ENCODE data around the gene LAMP2.
"Not testable (repeated sequence)": the region's sequence is repeated elsewhere in the genome, so short reads cannot be mapped to it uniquely, and the experiment has no call there.

Gene LAMP2

DNA sequence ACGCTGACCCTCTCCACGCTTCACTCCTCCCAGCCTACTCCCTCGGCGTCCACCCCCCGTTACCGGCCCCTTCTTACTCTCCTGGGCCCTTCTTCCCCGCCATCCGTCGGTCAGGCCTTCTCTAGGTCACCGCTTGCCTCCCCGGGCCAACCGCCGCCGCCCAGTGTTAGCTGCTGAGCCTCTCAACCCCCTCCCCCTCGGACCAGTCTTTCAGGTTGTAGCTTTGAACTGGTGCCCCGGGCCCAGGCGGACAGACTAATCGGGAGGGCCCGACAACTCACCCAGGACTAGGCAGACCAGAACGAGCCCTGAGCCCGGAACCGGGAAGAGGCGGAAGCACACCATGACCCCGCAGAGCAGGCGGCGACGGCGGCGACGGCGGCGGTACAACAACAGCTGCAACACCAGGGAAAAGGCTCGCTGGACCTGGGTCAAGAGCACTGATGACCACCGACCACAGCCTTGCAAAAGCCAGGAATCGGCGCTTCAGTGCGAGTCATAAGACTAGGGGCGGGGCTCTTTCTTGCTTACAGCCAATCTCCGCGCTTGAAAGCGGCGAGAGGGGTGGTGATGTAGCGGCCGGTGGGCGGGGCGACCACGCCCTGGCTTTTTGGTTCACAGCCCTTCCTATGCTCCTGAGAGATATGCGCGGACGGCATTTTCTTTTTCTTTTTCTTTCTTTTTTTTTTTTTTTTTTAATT is at the start of gene LAMP2:
Gene LAMP2 (minus strand): TSS at position 472 of the 701 bp plus-strand sequence. CDS start 127 bp downstream, at position 345.
- DNase-seq = peak; percentile 86

DNA sequence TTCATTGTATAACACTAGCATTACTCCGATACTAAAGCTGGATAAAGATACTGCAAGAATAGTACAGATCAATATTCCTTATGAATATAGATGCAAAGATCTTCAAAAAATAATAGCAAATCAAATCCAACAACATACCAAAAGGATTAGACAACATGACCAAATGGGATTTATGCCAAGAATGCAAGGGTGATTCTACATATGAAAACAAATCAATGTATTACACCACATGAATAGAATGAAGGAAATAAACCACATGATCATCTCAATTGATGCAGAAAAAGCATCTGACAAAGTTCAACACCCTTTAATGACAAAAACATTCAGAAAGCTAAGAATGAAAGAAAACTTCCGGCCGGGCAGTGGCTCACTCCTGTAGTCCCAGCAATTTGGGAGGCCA is 48.8 kb upstream of the LAMP2 start:
- DNase-seq = peak; percentile 72

DNA sequence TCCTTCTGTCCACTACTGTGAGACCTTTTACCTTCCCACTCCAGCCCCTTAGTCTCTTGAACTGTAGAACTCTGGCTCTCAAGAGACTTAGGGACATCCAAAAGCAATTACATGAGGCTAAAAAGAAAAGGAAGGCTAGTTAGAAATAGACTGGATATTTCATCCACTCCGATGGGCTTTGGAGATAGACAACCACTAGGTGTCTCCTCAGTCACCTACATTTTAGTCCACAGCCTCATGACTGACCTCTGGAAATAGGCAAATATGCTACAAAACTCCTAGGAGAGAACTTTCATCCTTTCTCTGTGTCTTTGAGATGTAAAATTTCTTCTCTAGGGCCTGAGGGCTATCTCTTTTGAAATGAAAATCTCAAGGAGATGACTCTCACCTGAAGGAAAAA is 45.1 kb upstream of the LAMP2 start:
- DNase-seq = no peak

DNA sequence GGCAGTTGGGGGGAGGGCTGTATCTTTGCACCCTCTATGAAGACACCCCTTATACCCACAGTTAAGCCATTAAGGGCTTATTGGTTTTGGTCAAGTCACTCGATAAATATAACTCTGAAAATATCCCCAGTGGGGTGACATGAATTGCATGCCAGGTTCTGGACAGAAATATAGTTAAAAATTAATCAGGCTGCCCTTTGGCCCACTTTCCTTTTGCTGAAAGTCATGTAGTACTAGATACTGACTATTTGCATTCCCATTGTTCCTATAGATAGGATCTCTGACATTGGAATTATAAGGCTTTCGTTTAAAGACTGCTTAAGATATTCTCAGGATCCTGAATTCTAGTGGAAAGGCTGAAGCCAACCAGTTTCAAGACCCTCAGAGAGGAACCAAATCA is 43.5 kb upstream of the LAMP2 start:
- DNase-seq = no peak

DNA sequence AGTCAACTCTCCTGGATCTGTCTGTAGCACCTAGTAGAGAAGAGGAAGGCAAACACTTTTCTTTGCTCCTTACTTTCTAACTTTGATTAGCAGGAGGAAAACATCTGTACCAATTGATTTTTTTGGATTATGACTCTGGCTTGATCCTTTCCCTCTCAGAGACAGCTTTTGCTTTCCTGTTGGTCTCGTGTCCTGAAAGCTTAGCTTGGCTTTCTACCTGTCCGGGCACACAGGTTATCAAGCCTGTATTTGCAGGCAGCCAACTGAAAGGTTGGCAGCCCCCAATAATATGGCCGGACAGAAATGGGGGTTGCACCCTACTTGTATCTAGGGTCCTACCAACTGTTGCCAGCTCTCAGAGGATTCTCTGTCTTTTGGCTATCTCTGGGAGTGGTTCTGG is 43.1 kb upstream of the LAMP2 start:
- no peak for DNase-seq

DNA sequence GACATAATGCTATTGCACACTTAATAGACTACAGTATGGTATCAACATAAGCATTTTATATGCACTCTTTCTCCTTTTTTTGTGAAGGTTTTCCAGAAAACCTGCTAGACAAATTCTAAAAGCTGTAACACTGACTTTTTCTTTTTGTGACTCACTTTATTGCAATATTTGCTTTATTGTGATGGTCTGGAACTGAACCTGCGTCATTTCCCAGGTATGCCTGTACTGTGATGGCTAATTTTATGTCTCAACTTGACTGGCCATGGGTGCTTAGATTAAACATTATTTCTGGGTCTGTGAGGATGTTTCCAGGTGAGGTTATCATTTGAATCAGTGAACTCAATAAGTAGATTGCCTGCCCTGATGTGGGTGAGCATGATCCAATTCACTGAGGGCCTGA is 35.5 kb upstream of the LAMP2 start:
- no peak for DNase-seq

- DNase-seq = peak; percentile 23
Measured at GRCh38 chrX:120499301-120500072, 30.4 kb upstream of the LAMP2 start.

GRCh38 chrX:120490119-120490518 is 21.0 kb upstream of the LAMP2 start:
- DNase-seq = not testable (repeated sequence)

GRCh38 chrX:120486786-120487185 is 17.7 kb upstream of the LAMP2 start:
- DNase-seq = no peak

- peak; percentile 69 for DNase-seq
Measured at GRCh38 chrX:120485638-120486520, 16.8 kb upstream of the LAMP2 start.

DNA sequence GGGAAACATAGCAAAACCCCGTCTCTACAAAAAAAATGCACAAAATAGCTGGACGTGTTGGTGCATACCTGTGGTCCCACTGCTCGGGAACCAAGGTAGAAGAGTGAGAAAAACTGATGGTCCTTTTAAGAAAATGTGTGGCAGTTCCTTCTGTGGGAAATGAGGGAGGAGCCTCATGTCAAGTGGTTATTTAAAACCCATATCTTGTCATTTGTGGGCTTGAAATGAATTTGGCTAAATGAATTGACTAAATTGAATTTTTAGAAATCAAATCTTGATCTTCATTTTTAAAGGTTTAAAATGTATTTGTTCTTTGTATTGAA is 16.2 kb upstream of the LAMP2 start:
- no peak for DNase-seq

GRCh38 chrX:120477453-120477852 is 8.4 kb upstream of the LAMP2 start:
- no peak for DNase-seq

DNA sequence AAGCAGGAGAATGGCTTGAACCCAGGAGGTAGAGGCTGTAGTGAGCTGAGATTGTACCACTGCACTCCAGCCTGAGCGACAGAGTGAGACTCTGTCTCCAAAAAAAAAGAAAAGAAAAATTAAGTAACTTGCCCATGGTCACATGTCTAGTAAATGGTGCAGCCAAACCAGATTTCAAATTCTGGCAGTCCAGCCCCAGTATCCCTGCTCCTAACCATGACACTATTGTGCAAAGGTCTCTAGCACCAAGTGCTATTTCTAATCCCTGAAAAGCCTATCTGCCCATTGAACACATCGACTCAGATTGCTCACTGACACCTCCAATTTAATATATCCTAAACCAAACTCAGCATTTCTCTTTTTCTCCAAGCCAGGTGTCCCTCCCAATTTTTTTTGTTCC is 7.6 kb upstream of the LAMP2 start:
- DNase-seq = no peak

- DNase-seq = not testable (repeated sequence)
Measured at GRCh38 chrX:120475447-120475846, 6.4 kb upstream of the LAMP2 start.

DNA sequence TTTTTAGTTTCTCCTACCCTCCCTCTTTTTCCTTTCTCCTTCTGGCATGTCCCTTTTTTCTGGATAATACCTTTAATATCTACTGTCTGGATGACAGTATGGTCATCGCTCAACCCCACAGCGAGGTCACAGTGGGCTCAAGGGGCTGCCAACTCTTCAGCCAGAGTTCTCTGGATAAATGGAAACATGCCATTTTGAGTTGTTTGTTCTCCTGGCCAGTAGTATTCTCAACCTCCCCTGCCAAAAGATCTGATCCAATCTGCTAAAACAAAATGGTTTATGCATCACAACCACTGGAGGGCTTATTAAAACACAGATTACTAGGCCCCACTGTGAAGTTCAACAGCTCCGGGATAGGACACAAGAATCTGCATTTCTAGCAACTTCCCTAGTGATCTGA is 5.0 kb upstream of the LAMP2 start:
- no peak for DNase-seq

DNA sequence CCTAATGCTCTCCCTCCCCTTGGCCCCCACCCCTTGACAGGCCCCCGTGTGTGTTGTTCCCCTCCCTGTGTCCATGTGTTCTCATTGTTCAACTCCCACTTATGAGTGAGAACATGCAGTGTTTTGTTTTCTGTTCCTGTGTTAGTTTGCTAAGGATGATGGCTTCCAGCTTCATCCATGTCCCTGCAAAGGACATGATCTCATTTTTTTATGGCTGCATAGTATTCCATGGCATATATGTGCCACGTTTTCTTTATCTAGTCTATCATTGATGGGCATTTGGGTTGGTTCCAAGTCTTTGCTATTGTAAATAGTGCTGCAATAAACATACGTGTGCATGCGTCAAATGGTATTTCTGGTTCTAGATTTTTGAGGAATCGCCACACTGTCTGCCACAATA is 561 bp upstream of the LAMP2 start:
- DNase-seq = not testable (repeated sequence)

GRCh38 chrX:120468479-120468824 is 644 bp downstream of the LAMP2 start:
- no peak for DNase-seq

- DNase-seq = no peak
Measured at GRCh38 chrX:120468071-120468470, 1.0 kb downstream of the LAMP2 start.

DNA sequence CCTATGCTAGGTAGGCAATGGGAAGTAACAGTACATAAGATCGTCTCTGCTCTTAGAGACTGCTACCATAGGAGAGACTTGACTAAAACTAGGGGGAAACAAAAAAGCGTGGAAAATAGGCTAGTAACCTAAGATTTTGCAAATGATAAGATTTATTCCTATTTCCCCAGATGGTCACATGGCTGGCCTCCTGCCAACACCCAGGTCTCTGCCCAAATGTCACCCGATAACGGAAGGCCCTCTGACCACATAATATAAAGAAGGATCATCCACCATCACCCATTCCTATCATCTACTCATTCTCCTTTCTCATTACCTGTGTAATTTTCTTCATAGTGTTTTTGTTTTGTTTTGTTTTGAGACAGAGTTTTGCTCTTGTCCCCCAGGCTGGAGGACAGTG is 4.7 kb downstream of the LAMP2 start:
- DNase-seq = no peak

GRCh38 chrX:120463241-120463640 is 5.9 kb downstream of the LAMP2 start:
- DNase-seq = peak; percentile 23

GRCh38 chrX:120462370-120462769 is 6.7 kb downstream of the LAMP2 start:
- DNase-seq = no peak

GRCh38 chrX:120459309-120459708 is 9.8 kb downstream of the LAMP2 start:
- no peak for DNase-seq

- peak; percentile 79 for DNase-seq
Measured at GRCh38 chrX:120457766-120458180, 11.3 kb downstream of the LAMP2 start.

- peak; percentile 21 for DNase-seq
Measured at GRCh38 chrX:120456973-120457372, 12.1 kb downstream of the LAMP2 start.

All from HCEC 1CT (cell line).